GM23338 (cell line): ENCODE results near the gene C2CD4A. TPM values are rescaled to one million over a fixed set of nuclear protein-coding genes. Genes with fewer than 3 reads are reported as not detected.

Experiments
- ATAC-seq: fragments of 200-7000 bp; cut with Tn5 transposase; 3 replicates; pipeline ENCODE4 v1.9.1; 2020
- DNase-seq: peaks from one replicate; pipeline ENCODE4 v3.0.0-alpha.2; 2015; ENCODE audit warnings: low spot score
- H2AFZ ChIP-seq: fragments of 200-600 bp; sonication (generic); 2 replicates; pipeline ENCODE4 v1.8.0; 2016; ENCODE audit warnings: antibody characterized with exemption, mild to moderate bottlenecking, moderate library complexity
- H3F3A ChIP-seq: fragments of 200-600 bp; sonication (generic); replicated peaks from 2 replicates; pipeline ENCODE4 v1.8.0; 2017; ENCODE audit warnings: antibody characterized with exemption, mixed run types, low read depth
- H3K27ac ChIP-seq: fragments of 200-600 bp; sonication (generic); 2 replicates; pipeline ENCODE4 v1.6.1; 2016; ENCODE audit warnings: low read depth
- H3K27me3 ChIP-seq: fragments of 200-600 bp; sonication (generic); 2 replicates; pipeline ENCODE4 v1.8.0; 2016; ENCODE audit warnings: mild to moderate bottlenecking, mixed run types, moderate library complexity; ENCODE audit not compliant: insufficient read depth
- H3K36me3 ChIP-seq: fragments of 200-600 bp; sonication (generic); 2 replicates; pipeline ENCODE4 v1.8.0; 2016; ENCODE audit warnings: mild to moderate bottlenecking; ENCODE audit not compliant: insufficient read depth
- H3K4me1 ChIP-seq: fragments of 200-600 bp; sonication (generic); 2 replicates; pipeline ENCODE4 v1.8.0; 2016; ENCODE audit warnings: mild to moderate bottlenecking, moderate library complexity; ENCODE audit not compliant: insufficient read depth
- H3K4me2 ChIP-seq: fragments of 200-600 bp; sonication (generic); 2 replicates; pipeline ENCODE4 v1.7.1; 2017; ENCODE audit warnings: mixed run types
- H3K4me3 ChIP-seq: fragments of 200-600 bp; sonication (generic); 2 replicates; pipeline ENCODE4 v1.6.1; 2016; ENCODE audit warnings: mixed run types
- H3K79me2 ChIP-seq: fragments of 200-600 bp; sonication (generic); replicated peaks from 2 replicates; pipeline ENCODE4 v1.8.0; 2017; ENCODE audit warnings: mild to moderate bottlenecking; ENCODE audit not compliant: insufficient read depth
- H3K9me2 ChIP-seq: fragments of 200-600 bp; sonication (generic); 2 replicates; pipeline ENCODE4 v1.8.0; 2017; ENCODE audit not compliant: insufficient read depth
- H4K20me1 ChIP-seq: fragments of 200-600 bp; sonication (generic); replicated peaks from 2 replicates; pipeline ENCODE4 v1.8.0; 2017; ENCODE audit warnings: mild to moderate bottlenecking; ENCODE audit not compliant: insufficient read depth
- H3K27ac Mint-ChIP-seq: 2 replicates; pipeline ENCODE4 v1.8.0; 2020; ENCODE audit warnings: inconsistent platforms, mild to moderate bottlenecking, moderate library complexity, mixed read lengths
- H3K27me3 Mint-ChIP-seq: 3 replicates; pipeline ENCODE4 v1.8.0; 2022; ENCODE audit warnings: low read depth, mild to moderate bottlenecking, moderate library complexity, mixed read lengths, inconsistent platforms; ENCODE audit not compliant: insufficient read depth, poor library complexity
- H3K36me3 Mint-ChIP-seq: 3 replicates; pipeline ENCODE4 v1.8.0; 2021; ENCODE audit warnings: low read depth, mild to moderate bottlenecking, inconsistent platforms, moderate library complexity, mixed read lengths
- H3K4me1 Mint-ChIP-seq: 3 replicates; pipeline ENCODE4 v1.8.0; 2020; ENCODE audit warnings: mild to moderate bottlenecking, inconsistent platforms, mixed read lengths
- H3K4me3 Mint-ChIP-seq: 3 replicates; pipeline ENCODE4 v1.8.0; 2021; ENCODE audit warnings: moderate library complexity, mild to moderate bottlenecking, inconsistent platforms, mixed read lengths
- H3K9me3 Mint-ChIP-seq: 3 replicates; pipeline ENCODE4 v1.8.0; 2020; ENCODE audit warnings: moderate library complexity, mild to moderate bottlenecking, inconsistent platforms, mixed read lengths
- CREB1 ChIP-seq: fragments of 250-450 bp; sonication (Bioruptor Pico); IDR thresholded peaks from 2 replicates; pipeline ENCODE4 v1.5.0; 2020; ENCODE audit warnings: low read depth, mild to moderate bottlenecking, moderate library complexity
- EZH2 ChIP-seq: fragments of 200-600 bp; sonication (generic); IDR thresholded peaks from one replicate; pipeline ENCODE4 v1.8.0; 2017; ENCODE audit warnings: antibody characterized with exemption, mild to moderate bottlenecking, low read depth; ENCODE audit not compliant: unreplicated experiment
- EZH2phosphoT487 ChIP-seq: fragments of 200-600 bp; sonication (generic); IDR thresholded peaks from one replicate; pipeline ENCODE4 v1.8.1; 2018; ENCODE audit warnings: antibody characterized with exemption; ENCODE audit not compliant: unreplicated experiment
- JUNB ChIP-seq: IDR thresholded peaks from one replicate; pipeline ENCODE4 v1.6.1; 2016; ENCODE audit warnings: antibody characterized with exemption; ENCODE audit not compliant: unreplicated experiment
- NANOG ChIP-seq: IDR thresholded peaks from 2 replicates; pipeline ENCODE4 v1.6.1; 2016; ENCODE audit warnings: antibody characterized with exemption, borderline replicate concordance
- POLR2AphosphoS5 ChIP-seq: IDR thresholded peaks from 2 replicates; pipeline ENCODE4 v1.6.1; 2016; ENCODE audit warnings: antibody characterized with exemption, low read depth
- STAT1 ChIP-seq: IDR thresholded peaks from one replicate; pipeline ENCODE4 v1.6.1; 2016; ENCODE audit warnings: antibody characterized with exemption; ENCODE audit not compliant: unreplicated experiment
- ZNF331 ChIP-seq: fragments of 250-450 bp; sonication (Bioruptor Pico); IDR thresholded peaks from 2 replicates; pipeline ENCODE4 v1.5.0; 2020; ENCODE audit warnings: low read depth, mild to moderate bottlenecking, moderate library complexity
- polyA plus RNA-seq: library from polyadenylated mRNA; unstranded; fragments of >200 nt; fragmentation: Nextera tagmentation; extraction: Ambion mirVana; gene quantifications from 2 replicates; pipeline ENCODE4 v1.2.1, GENCODE V29; 2016
- total RNA-seq: library from RNA; depleted of rRNA; stranded (reverse); fragments of >200 nt; shearing (Covaris generic); gene quantifications from 2 replicates; pipeline ENCODE4 v1.2.3, GENCODE V29; 2014
- TF ChIP-seq, protein P1 (sequence below), 2 experiments: fragments of 200-600 bp in 1 of 2; sonication (generic) in 1 of 2; conservative IDR thresholded peaks; 2 replicates each; pipeline versions ENCODE4 v1.5.1 to v1.6.1; 2016 to 2017; ENCODE audit warnings: antibody characterized with exemption in 2 of 2, low read depth in 2 of 2, mild to moderate bottlenecking in 2 of 2, moderate library complexity in 1 of 2
- TF ChIP-seq, protein P2 (sequence below): IDR thresholded peaks from 2 replicates; pipeline ENCODE4 v1.6.1; 2016; ENCODE audit warnings: antibody characterized with exemption
- TF ChIP-seq, protein P3 (sequence below): fragments of 250-450 bp; sonication (Bioruptor Pico); IDR thresholded peaks from 2 replicates; pipeline ENCODE4 v1.5.0; 2020; ENCODE audit warnings: mild to moderate bottlenecking, moderate library complexity

C2CD4A gene
- total and polyA plus RNA-seq, 2 experiments from 2014 or later: 0.07 TPM; not detected in 1

DNA sequence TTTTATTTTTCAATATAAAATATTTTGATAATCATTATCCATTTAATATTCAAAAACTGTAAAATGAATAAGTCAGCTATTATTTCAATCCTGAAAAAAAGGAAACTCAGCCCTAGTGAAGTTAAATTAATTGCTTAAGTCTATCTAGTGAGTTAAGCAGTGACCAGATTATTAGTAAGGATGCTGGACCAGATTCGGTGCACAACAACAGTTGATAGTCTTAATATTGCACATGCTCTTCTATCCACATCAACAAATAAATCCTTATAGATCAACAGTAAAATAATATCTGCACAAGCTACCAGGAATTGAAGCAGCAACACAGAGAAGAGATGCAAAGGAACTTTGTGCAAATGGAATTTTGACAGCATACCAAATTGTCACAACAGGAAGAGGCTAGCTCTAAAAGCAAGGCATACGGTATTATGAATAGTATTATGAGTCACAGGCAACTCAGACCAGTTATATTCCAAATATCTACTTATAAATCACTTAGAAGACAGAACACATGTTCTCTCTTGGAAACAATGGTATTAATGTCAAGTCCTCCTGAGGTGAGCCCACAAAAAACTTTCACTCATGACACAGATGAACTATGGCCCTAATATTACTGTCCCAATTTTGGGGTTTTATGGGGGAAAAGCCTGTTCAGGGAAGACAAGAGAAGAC lies 31.4 kb upstream of the C2CD4A start (continued):
- TF ChIP-seq, protein P1, sequence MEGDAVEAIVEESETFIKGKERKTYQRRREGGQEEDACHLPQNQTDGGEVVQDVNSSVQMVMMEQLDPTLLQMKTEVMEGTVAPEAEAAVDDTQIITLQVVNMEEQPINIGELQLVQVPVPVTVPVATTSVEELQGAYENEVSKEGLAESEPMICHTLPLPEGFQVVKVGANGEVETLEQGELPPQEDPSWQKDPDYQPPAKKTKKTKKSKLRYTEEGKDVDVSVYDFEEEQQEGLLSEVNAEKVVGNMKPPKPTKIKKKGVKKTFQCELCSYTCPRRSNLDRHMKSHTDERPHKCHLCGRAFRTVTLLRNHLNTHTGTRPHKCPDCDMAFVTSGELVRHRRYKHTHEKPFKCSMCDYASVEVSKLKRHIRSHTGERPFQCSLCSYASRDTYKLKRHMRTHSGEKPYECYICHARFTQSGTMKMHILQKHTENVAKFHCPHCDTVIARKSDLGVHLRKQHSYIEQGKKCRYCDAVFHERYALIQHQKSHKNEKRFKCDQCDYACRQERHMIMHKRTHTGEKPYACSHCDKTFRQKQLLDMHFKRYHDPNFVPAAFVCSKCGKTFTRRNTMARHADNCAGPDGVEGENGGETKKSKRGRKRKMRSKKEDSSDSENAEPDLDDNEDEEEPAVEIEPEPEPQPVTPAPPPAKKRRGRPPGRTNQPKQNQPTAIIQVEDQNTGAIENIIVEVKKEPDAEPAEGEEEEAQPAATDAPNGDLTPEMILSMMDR (conservative IDR thresholded peaks at IDR 0.05; ENCODE audit: low read depth in 2 of 2): no peak
- TF ChIP-seq, protein P2, sequence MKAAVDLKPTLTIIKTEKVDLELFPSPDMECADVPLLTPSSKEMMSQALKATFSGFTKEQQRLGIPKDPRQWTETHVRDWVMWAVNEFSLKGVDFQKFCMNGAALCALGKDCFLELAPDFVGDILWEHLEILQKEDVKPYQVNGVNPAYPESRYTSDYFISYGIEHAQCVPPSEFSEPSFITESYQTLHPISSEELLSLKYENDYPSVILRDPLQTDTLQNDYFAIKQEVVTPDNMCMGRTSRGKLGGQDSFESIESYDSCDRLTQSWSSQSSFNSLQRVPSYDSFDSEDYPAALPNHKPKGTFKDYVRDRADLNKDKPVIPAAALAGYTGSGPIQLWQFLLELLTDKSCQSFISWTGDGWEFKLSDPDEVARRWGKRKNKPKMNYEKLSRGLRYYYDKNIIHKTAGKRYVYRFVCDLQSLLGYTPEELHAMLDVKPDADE: no peak
- TF ChIP-seq NANOG: no peak
- TF ChIP-seq CREB1: no peak
- TF ChIP-seq ZNF331 (CRISPR knock-in tag): no peak
- TF ChIP-seq EZH2phosphoT487: no peak
- no peak for TF ChIP-seq JUNB

DNA sequence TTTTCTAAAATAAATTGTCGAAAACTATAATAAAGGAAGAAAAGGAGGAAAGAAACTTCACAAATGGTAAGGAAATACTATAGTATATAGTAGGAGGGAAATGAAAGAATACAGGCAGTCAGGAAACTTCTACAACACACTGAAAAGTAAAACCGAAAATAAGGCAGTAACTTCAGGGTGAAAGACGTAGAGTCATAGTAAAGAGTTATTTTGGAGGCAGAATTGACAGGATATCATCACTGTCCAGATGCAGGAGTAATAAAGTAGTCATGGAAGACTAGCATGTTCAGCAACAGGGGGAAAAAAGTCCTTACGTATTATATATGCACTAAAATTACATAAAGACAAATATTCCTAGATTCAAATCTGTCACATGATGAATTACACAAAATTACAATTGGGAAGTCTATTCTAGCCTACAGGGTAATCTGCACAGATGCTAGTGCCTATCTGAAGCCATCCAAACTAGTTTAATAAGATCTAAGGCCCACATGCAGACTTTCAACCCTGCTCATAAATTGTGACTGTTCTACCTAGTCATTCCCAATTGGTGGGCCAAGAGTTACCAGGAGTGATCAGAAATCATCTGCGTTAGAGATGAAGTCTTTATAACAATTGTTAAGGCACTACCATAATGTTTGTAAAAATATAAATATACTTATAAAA lies 20.6 kb upstream of the C2CD4A start:
- H3K9me3 Mint-ChIP-seq: peaks cover 3% of the 10 kb centered on the region; the same call in 2 of the 3 replicates
- no peak for ATAC-seq
- DNase-seq: no peak
- TF ChIP-seq EZH2phosphoT487: no peak
- no peak for TF ChIP-seq STAT1
- TF ChIP-seq, protein P3, sequence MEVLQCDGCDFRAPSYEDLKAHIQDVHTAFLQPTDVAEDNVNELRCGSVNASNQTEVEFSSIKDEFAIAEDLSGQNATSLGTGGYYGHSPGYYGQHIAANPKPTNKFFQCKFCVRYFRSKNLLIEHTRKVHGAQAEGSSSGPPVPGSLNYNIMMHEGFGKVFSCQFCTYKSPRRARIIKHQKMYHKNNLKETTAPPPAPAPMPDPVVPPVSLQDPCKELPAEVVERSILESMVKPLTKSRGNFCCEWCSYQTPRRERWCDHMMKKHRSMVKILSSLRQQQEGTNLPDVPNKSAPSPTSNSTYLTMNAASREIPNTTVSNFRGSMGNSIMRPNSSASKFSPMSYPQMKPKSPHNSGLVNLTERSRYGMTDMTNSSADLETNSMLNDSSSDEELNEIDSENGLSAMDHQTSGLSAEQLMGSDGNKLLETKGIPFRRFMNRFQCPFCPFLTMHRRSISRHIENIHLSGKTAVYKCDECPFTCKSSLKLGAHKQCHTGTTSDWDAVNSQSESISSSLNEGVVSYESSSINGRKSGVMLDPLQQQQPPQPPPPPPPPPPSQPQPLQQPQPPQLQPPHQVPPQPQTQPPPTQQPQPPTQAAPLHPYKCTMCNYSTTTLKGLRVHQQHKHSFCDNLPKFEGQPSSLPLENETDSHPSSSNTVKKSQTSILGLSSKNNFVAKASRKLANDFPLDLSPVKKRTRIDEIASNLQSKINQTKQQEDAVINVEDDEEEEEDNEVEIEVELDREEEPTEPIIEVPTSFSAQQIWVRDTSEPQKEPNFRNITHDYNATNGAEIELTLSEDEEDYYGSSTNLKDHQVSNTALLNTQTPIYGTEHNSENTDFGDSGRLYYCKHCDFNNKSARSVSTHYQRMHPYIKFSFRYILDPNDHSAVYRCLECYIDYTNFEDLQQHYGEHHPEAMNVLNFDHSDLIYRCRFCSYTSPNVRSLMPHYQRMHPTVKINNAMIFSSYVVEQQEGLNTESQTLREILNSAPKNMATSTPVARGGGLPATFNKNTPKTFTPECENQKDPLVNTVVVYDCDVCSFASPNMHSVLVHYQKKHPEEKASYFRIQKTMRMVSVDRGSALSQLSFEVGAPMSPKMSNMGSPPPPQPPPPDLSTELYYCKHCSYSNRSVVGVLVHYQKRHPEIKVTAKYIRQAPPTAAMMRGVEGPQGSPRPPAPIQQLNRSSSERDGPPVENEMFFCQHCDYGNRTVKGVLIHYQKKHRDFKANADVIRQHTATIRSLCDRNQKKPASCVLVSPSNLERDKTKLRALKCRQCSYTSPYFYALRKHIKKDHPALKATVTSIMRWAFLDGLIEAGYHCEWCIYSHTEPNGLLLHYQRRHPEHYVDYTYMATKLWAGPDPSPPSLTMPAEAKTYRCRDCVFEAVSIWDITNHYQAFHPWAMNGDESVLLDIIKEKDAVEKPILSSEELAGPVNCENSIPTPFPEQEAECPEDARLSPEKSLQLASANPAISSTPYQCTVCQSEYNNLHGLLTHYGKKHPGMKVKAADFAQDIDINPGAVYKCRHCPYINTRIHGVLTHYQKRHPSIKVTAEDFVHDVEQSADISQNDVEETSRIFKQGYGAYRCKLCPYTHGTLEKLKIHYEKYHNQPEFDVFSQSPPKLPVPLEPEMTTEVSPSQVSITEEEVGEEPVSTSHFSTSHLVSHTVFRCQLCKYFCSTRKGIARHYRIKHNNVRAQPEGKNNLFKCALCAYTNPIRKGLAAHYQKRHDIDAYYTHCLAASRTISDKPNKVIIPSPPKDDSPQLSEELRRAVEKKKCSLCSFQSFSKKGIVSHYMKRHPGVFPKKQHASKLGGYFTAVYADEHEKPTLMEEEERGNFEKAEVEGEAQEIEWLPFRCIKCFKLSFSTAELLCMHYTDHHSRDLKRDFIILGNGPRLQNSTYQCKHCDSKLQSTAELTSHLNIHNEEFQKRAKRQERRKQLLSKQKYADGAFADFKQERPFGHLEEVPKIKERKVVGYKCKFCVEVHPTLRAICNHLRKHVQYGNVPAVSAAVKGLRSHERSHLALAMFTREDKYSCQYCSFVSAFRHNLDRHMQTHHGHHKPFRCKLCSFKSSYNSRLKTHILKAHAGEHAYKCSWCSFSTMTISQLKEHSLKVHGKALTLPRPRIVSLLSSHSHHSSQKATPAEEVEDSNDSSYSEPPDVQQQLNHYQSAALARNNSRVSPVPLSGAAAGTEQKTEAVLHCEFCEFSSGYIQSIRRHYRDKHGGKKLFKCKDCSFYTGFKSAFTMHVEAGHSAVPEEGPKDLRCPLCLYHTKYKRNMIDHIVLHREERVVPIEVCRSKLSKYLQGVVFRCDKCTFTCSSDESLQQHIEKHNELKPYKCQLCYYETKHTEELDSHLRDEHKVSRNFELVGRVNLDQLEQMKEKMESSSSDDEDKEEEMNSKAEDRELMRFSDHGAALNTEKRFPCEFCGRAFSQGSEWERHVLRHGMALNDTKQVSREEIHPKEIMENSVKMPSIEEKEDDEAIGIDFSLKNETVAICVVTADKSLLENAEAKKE (CRISPR knock-in tag): no peak
- TF ChIP-seq EZH2: no peak
- no peak for TF ChIP-seq ZNF331 (CRISPR knock-in tag)
- no peak for TF ChIP-seq POLR2AphosphoS5
- TF ChIP-seq, protein P2: no peak

More for the DNA sequence above, 20.6 kb upstream of the C2CD4A start:
- Histone ChIP-seq H3K4me2 (no peak overlapping the region), H3K4me3 (no peak overlapping the region), H3K79me2 (peaks cover 5% of the 10 kb centered on the region; the same call in 1 of the 2 replicates), H3K27me3 (no peaks in the 10 kb centered on the region), H3K4me1 (no peaks in the 10 kb centered on the region), H2AFZ (no peak overlapping the region), H3F3A (no peaks in the 10 kb centered on the region), H3K36me3 (no peaks in the 10 kb centered on the region), H3K9me2 (no peaks in the 10 kb centered on the region), H3K27ac (no peak overlapping the region), H4K20me1 (no peaks in the 10 kb centered on the region; the same call in 1 of the 2 replicates)
- no peak overlapping the region for H3K27ac Mint-ChIP-seq
- no peak overlapping the region for H3K4me3 Mint-ChIP-seq
- H3K27me3 Mint-ChIP-seq: peaks cover 2% of the 10 kb centered on the region
- no peaks in the 10 kb centered on the region for H3K4me1 Mint-ChIP-seq
- H3K36me3 Mint-ChIP-seq: peaks cover 2% of the 10 kb centered on the region; the same call in 1 of the 3 replicates
